Neutrophil (primary cell): ENCODE data around the gene TSC22D3.

Source experiments
- H3K27ac ChIP-seq: fragments of 200-600 bp; sonication (generic); 2 replicates; pipeline ENCODE4 v1.5.1; 2016; ENCODE audit warnings: mild to moderate bottlenecking, moderate library complexity
- H3K27me3 ChIP-seq: fragments of 200-600 bp; sonication (generic); 2 replicates; pipeline ENCODE4 v1.6.0; 2016; ENCODE audit warnings: mild to moderate bottlenecking
- H3K36me3 ChIP-seq: fragments of 200-600 bp; sonication (generic); 2 replicates; pipeline ENCODE4 v1.5.1; 2017
- H3K4me1 ChIP-seq, 2 experiments: fragments of 200-600 bp in 1 of 2; sonication (generic) in 1 of 2; 1 replicate in 1 of 2; 2 replicates in 1 of 2; pipeline versions ENCODE4 v1.5.1 to v1.6.1; 2013 to 2016; ENCODE audit warnings: low read depth in 1 of 2, low read length in 1 of 2, mild to moderate bottlenecking in 1 of 2, moderate library complexity in 1 of 2; ENCODE audit not compliant: control insufficient read depth in 1 of 2, insufficient read depth in 1 of 2
- H3K4me3 ChIP-seq, 2 experiments: fragments of 200-600 bp in 1 of 2; sonication (generic) in 1 of 2; 1 replicate in 1 of 2; 2 replicates in 1 of 2; pipeline ENCODE4 v1.5.1; 2013 to 2016; ENCODE audit warnings: low read depth in 1 of 2, low read length in 1 of 2, mild to moderate bottlenecking in 1 of 2, moderate library complexity in 1 of 2
- H3K9me3 ChIP-seq: fragments of 200-600 bp; sonication (generic); 2 replicates; pipeline ENCODE4 v1.5.1; 2016
- CTCF ChIP-seq: fragments of 200-600 bp; sonication (generic); IDR thresholded peaks from 2 replicates; pipeline ENCODE4 v1.5.1; 2016; ENCODE audit warnings: antibody characterized with exemption

Gene TSC22D3

GRCh38 chrX:107682256-107682655 is 93.3 kb downstream of the TSC22D3 start:
- no peaks in the 10 kb centered on the region for H3K27me3 ChIP-seq
- no peak overlapping the region for H3K4me3 ChIP-seq
- no peaks in the 10 kb centered on the region for H3K36me3 ChIP-seq
- TF ChIP-seq CTCF, result no peak
- no peak overlapping the region for H3K27ac ChIP-seq
- peaks cover 45 to 70% of the 10 kb centered on the region in 2 experiments for H3K4me1 ChIP-seq
- no peaks in the 10 kb centered on the region for H3K9me3 ChIP-seq

GRCh38 chrX:107678957-107679740 is 96.4 kb downstream of the TSC22D3 start:
- Histone ChIP-seq H3K9me3 (no peaks in the 10 kb centered on the region), H3K4me3 (no peak overlapping the region), H3K4me1 (peaks cover 45 to 66% of the 10 kb centered on the region in 2 experiments), H3K27ac (no peak overlapping the region), H3K27me3 (no peaks in the 10 kb centered on the region), H3K36me3 (no peaks in the 10 kb centered on the region)
- no peak for TF ChIP-seq CTCF

- peaks cover 46 to 66% of the 10 kb centered on the region in 2 experiments for H3K4me1 ChIP-seq
- no peak overlapping the region for H3K4me3 ChIP-seq
- H3K36me3 ChIP-seq, result no peaks in the 10 kb centered on the region
- TF ChIP-seq CTCF, result no peak
- no peaks in the 10 kb centered on the region for H3K9me3 ChIP-seq
- no peaks in the 10 kb centered on the region for H3K27me3 ChIP-seq
- H3K27ac ChIP-seq, result no peak overlapping the region
Measured at GRCh38 chrX:107677909-107678308, 97.7 kb downstream of the TSC22D3 start.

GRCh38 chrX:107677501-107677901 is 98.1 kb downstream of the TSC22D3 start:
- Histone ChIP-seq H3K4me1 (peaks cover 47 to 64% of the 10 kb centered on the region in 2 experiments), H3K36me3 (no peaks in the 10 kb centered on the region), H3K9me3 (no peaks in the 10 kb centered on the region), H3K4me3 (peak overlapping the region; percentile 61 to 69), H3K27me3 (no peaks in the 10 kb centered on the region), H3K27ac (peak overlapping the region; percentile 89)
- TF ChIP-seq CTCF, result no peak

- H3K4me1 ChIP-seq, result peaks cover 47 to 64% of the 10 kb centered on the region in 2 experiments
- H3K36me3 ChIP-seq, result no peaks in the 10 kb centered on the region
- TF ChIP-seq CTCF, result peak; percentile 8
- H3K9me3 ChIP-seq, result no peaks in the 10 kb centered on the region
- H3K27ac ChIP-seq, result peak overlapping the region; percentile 89
- no peaks in the 10 kb centered on the region for H3K27me3 ChIP-seq
- peak overlapping the region; percentile 61 to 69 for H3K4me3 ChIP-seq
Measured at GRCh38 chrX:107676559-107677378, 98.8 kb downstream of the TSC22D3 start.
